ENCODE measurements around the gene SEMA3E.
"Not testable (repeated sequence)": the region's sequence is repeated elsewhere in the genome, so short reads cannot be mapped to it uniquely, and the experiment has no call there.

DNA sequence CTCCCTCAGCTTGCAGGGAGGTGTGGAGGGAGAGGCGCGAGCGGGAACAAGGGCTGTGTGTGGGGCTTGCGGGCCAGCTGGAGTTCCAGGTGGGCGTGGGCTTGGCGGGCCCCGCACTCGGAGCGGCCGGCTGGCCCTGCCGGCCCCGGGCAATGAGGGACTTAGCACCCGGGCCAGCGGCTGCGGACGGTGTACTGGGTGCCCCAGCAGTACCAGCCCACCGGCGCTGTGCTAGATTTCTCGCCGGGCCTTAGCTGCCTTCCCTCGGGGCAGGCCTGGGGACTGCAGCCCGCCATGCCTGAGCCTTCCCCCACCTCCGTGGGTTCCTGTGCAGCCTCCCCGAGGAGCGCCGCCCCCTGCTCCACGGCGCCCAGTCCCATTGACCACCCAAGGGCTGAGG is 24.4 kb upstream of the SEMA3E start:
- not testable (repeated sequence) for TF ChIP-seq FOXP4 (CRISPR knock-in tag; IDR thresholded peaks at IDR 0.05); FOXJ3 (CRISPR knock-in tag; IDR thresholded peaks at IDR 0.05; ENCODE audit: borderline replicate concordance); NR2C2 (CRISPR knock-in tag; IDR thresholded peaks at IDR 0.05); ATF3 (CRISPR knock-in tag; conservative IDR thresholded peaks at IDR 0.05); JUN (CRISPR knock-in tag; IDR thresholded peaks at IDR 0.05); ZNF423 (CRISPR knock-in tag; IDR thresholded peaks at IDR 0.05); MAX (CRISPR knock-in tag; IDR thresholded peaks at IDR 0.05); IRF1 (CRISPR knock-in tag; IDR thresholded peaks at IDR 0.05); FOXP1 (CRISPR knock-in tag; IDR thresholded peaks at IDR 0.05; ENCODE audit: borderline replicate concordance); TCF7 (CRISPR knock-in tag; IDR thresholded peaks at IDR 0.05; ENCODE audit: low read depth); AFF4 (CRISPR knock-in tag; IDR thresholded peaks at IDR 0.05; ENCODE audit: borderline replicate concordance)
- TF ChIP-seq, protein P1, sequence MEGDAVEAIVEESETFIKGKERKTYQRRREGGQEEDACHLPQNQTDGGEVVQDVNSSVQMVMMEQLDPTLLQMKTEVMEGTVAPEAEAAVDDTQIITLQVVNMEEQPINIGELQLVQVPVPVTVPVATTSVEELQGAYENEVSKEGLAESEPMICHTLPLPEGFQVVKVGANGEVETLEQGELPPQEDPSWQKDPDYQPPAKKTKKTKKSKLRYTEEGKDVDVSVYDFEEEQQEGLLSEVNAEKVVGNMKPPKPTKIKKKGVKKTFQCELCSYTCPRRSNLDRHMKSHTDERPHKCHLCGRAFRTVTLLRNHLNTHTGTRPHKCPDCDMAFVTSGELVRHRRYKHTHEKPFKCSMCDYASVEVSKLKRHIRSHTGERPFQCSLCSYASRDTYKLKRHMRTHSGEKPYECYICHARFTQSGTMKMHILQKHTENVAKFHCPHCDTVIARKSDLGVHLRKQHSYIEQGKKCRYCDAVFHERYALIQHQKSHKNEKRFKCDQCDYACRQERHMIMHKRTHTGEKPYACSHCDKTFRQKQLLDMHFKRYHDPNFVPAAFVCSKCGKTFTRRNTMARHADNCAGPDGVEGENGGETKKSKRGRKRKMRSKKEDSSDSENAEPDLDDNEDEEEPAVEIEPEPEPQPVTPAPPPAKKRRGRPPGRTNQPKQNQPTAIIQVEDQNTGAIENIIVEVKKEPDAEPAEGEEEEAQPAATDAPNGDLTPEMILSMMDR (IDR thresholded peaks at IDR 0.05) = not testable (repeated sequence)
- TF ChIP-seq, protein P2, sequence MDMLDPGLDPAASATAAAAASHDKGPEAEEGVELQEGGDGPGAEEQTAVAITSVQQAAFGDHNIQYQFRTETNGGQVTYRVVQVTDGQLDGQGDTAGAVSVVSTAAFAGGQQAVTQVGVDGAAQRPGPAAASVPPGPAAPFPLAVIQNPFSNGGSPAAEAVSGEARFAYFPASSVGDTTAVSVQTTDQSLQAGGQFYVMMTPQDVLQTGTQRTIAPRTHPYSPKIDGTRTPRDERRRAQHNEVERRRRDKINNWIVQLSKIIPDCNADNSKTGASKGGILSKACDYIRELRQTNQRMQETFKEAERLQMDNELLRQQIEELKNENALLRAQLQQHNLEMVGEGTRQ (CRISPR knock-in tag; IDR thresholded peaks at IDR 0.05) = not testable (repeated sequence)
